Activated naive CD4-positive, alpha-beta T cell (primary cell): ENCODE measurements around the gene ACSL1.

ENCODE experiments used
- DNase-seq, 4 experiments: peaks; one replicate each; lab custom pipeline; 2025; lab: John Stamatoyannopoulos, UW

ACSL1 gene

DNA sequence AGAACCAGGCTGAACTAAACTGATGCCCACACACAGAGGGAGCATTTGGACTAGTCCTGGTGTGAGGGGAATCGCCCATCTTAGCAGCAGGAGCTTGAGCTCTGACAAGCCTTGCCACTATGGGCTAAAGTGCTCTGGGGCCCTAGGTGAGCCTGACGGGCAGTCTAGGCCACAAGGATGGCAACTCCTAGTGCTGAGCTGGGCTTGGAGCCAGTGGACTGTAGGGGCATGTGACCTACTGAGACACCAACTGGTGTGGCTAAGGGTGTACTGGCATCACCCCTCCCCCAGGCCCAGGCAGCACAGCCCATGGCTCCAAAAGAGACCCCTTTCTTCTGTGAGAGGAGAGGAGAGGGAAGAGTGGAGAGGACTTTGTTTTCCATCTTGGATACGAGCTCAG lies 106.4 kb downstream of the ACSL1 start:
- no peak for DNase-seq

GRCh38 chr4:184715526-184715925 lies 110.2 kb downstream of the ACSL1 start:
- no peak for DNase-seq

GRCh38 chr4:184713887-184714286 lies 111.9 kb downstream of the ACSL1 start:
- no peak for DNase-seq

- no peak for DNase-seq
Measured at GRCh38 chr4:184712322-184712721, 113.4 kb downstream of the ACSL1 start.

DNA sequence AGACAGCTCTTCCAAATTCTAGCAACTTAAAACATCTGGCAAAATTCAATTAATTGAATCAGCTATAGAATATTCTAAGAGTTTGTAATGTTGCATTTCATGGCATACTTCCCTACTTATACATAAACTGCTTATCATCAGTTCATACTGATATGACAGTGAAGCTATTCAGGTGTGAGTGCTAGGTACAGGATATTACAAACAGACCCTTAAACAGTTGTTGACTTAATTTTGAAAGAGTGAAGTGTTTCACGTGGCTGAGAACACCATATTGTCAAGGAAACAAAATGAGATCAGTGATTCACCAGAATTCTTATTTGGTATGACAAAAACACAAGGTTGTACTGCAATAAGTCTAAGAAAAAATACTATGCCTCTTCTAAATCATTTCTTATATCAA lies 119.3 kb downstream of the ACSL1 start:
- no peak for DNase-seq

DNA sequence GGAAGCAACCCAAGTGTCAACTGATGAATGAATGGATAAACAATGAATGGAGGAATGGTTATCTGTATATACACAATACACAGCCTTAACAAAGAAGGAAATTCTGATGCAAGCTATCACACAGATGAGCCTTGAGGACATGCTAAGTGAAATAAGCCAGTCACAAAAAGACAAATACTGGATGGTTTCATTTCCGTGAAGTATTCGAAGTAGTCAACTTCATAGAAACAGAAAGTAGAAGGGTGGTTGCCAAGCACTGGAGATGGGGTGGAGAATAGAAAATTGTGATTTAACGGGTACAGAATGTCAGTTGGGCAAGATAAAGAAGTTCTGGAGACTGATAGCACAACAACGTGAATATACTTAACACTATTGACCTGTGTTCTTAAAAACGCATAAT lies 120.1 kb downstream of the ACSL1 start:
- DNase-seq: no peak
